Measurements from ENCODE around the gene NALCN.

Gene NALCN

DNA sequence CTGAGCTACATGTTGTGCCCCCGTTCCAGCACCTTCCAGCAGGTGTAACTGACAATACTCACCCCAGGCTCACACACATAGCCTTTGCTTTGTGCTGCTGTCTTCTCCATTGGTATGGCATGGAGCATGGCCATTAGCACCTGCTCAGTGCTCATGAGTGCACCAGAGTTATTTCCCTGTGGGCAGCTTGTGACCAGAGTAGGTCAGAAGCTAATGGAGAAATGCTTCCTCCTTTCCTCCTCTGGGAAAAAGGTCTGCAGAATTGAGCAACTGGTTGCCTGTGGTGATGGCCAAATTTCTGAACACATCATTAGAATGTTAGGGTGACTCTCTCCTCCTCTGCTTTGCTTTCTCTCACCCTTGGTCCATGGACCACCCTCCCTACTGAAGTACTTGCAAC lies 397.2 kb downstream of the NALCN start:
- Histone ChIP-seq H2AFZ (ENCODE audit: low read depth, low read length) (no peak overlapping the region), H3K4me1 (ENCODE audit: low read length) (no peaks in the 10 kb centered on the region), H3K9ac (ENCODE audit: low read length) (no peak overlapping the region), H3K79me2 (ENCODE audit: low read length) (no peaks in the 10 kb centered on the region), H4K20me1 (ENCODE audit: insufficient read depth, low read length) (no peaks in the 10 kb centered on the region), H3K36me3 (replicated peaks; ENCODE audit: low read depth, low read length) (no peaks in the 10 kb centered on the region), H3K27ac (ENCODE audit: low read length) (no peak overlapping the region), H3K9me3 (ENCODE audit: insufficient read depth, low read length) (no peaks in the 10 kb centered on the region), H3K27me3 (ENCODE audit: low read depth, low read length) (peaks cover 27% of the 10 kb centered on the region; the same call in 1 of the 2 replicates), H3K4me3 (ENCODE audit: low read length) (no peak overlapping the region), H3K4me2 (ENCODE audit: low read length) (no peak overlapping the region)
- TF ChIP-seq, protein P1, sequence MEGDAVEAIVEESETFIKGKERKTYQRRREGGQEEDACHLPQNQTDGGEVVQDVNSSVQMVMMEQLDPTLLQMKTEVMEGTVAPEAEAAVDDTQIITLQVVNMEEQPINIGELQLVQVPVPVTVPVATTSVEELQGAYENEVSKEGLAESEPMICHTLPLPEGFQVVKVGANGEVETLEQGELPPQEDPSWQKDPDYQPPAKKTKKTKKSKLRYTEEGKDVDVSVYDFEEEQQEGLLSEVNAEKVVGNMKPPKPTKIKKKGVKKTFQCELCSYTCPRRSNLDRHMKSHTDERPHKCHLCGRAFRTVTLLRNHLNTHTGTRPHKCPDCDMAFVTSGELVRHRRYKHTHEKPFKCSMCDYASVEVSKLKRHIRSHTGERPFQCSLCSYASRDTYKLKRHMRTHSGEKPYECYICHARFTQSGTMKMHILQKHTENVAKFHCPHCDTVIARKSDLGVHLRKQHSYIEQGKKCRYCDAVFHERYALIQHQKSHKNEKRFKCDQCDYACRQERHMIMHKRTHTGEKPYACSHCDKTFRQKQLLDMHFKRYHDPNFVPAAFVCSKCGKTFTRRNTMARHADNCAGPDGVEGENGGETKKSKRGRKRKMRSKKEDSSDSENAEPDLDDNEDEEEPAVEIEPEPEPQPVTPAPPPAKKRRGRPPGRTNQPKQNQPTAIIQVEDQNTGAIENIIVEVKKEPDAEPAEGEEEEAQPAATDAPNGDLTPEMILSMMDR (IDR thresholded peaks at IDR 0.05; ENCODE audit: low read depth, low read length), result no peak
- no peak for TF ChIP-seq EZH2phosphoT487 (IDR thresholded peaks at IDR 0.05; ENCODE audit: low read depth)

DNA sequence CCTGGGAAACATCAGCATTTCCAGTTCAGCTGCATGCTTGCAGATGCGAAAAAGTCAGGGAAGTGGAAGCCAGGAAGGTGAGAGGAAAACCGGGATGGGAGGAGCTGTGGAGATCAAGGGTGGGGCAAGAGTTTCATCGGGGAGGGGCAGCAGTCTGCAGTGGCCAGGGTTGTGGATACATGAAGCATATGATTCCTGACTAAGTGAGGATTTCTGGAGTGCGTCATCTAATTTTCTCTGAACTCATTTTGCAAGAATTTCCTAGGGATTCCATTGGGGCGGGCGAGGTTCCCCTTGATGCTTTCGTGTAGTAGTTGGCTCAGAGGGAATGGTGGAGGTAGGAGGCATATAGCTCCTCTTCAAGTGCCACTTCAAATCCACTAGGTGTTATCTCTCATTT lies 397.6 kb downstream of the NALCN start:
- Histone ChIP-seq H3K36me3 (replicated peaks; ENCODE audit: low read depth, low read length) (no peaks in the 10 kb centered on the region), H3K27me3 (ENCODE audit: low read depth, low read length) (peaks cover 27% of the 10 kb centered on the region; the same call in 1 of the 2 replicates), H3K4me3 (ENCODE audit: low read length) (no peak overlapping the region), H3K27ac (ENCODE audit: low read length) (no peak overlapping the region), H3K9me3 (ENCODE audit: insufficient read depth, low read length) (no peaks in the 10 kb centered on the region), H3K4me1 (ENCODE audit: low read length) (no peaks in the 10 kb centered on the region), H3K4me2 (ENCODE audit: low read length) (no peak overlapping the region), H3K79me2 (ENCODE audit: low read length) (no peaks in the 10 kb centered on the region), H2AFZ (ENCODE audit: low read depth, low read length) (no peak overlapping the region), H4K20me1 (ENCODE audit: insufficient read depth, low read length) (no peaks in the 10 kb centered on the region), H3K9ac (ENCODE audit: low read length) (no peak overlapping the region)
- TF ChIP-seq, protein P1 (IDR thresholded peaks at IDR 0.05; ENCODE audit: low read depth, low read length), result no peak
- TF ChIP-seq EZH2phosphoT487 (IDR thresholded peaks at IDR 0.05; ENCODE audit: low read depth), result no peak

DNA sequence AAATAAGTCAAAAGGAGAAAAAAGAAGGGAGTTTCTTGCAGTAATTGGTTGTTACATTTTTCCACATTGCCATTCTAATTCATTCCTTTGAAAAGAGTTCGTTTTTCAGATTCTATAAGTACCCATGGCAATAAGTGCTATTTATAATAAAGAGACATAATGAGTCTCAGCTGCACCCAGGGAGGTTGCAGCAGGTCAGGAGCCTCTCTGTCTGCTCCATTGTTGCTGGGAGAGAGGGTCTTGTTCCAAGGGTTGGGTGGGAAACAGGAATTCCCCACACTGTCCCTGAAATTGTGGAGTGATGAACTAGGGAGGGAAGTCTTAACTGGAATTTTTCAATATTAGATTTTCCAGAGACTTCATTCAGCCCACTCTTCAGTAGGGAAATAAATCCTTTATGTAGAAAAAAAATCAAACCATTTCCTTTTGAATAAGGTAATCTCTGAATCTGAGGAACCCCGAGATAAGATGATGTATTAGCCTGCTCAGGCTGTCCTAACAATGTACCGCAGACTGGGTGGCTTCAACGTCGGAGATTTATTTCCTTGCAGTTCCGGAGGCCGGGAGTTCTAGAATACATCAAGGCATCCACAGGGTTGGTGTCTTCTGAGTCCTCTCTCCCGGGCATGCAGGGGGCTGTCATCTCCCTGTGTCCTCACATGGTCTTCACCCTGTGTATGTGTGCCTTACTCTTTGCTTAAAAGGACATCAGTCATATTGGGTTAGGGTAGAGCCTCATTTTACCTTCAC lies 399.0 kb downstream of the NALCN start:
- H4K20me1 ChIP-seq (ENCODE audit: insufficient read depth, low read length), result no peaks in the 10 kb centered on the region
- no peaks in the 10 kb centered on the region for H3K79me2 ChIP-seq (ENCODE audit: low read length)
- peaks cover 28% of the 10 kb centered on the region for H3K27me3 ChIP-seq (ENCODE audit: low read depth, low read length)
- no peaks in the 10 kb centered on the region for H3K36me3 ChIP-seq (replicated peaks; ENCODE audit: low read depth, low read length)
- no peaks in the 10 kb centered on the region for H3K4me1 ChIP-seq (ENCODE audit: low read length)
- TF ChIP-seq, protein P1 (IDR thresholded peaks at IDR 0.05; ENCODE audit: low read depth, low read length), result no peak
- TF ChIP-seq EZH2phosphoT487 (IDR thresholded peaks at IDR 0.05; ENCODE audit: low read depth), result no peak
- no peak overlapping the region for H2AFZ ChIP-seq (ENCODE audit: low read depth, low read length)
- H3K4me2 ChIP-seq (ENCODE audit: low read length), result no peak overlapping the region
- H3K4me3 ChIP-seq (ENCODE audit: low read length), result no peak overlapping the region
- no peaks in the 10 kb centered on the region for H3K9me3 ChIP-seq (ENCODE audit: insufficient read depth, low read length)
- no peak overlapping the region for H3K27ac ChIP-seq (ENCODE audit: low read length)
- H3K9ac ChIP-seq (ENCODE audit: low read length), result no peak overlapping the region

DNA sequence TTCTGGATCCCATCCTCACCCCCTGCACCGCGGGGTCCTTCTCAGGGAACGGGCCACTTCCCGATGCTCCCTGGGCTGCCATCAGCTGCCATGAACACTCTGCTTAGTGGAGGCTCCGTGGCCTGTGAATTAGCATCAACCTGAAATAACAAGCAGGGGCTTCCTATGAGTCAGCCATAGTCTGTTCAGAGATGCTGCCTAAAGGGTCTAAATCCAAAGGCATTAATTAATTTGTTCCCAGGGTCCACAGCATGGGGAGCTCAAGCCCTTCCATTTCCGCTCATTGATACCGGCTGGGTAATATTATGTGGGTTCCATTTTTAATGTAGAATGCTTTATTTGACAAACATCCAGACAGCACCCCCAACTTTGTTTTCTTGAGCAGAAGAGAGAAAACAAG lies 399.8 kb downstream of the NALCN start:
- Histone ChIP-seq H3K27ac (ENCODE audit: low read length) (no peak overlapping the region), H3K9me3 (ENCODE audit: insufficient read depth, low read length) (no peaks in the 10 kb centered on the region), H3K9ac (ENCODE audit: low read length) (no peak overlapping the region), H3K36me3 (replicated peaks; ENCODE audit: low read depth, low read length) (no peaks in the 10 kb centered on the region), H3K4me3 (ENCODE audit: low read length) (no peak overlapping the region), H2AFZ (ENCODE audit: low read depth, low read length) (no peak overlapping the region), H3K79me2 (ENCODE audit: low read length) (no peaks in the 10 kb centered on the region), H3K4me2 (ENCODE audit: low read length) (no peak overlapping the region), H4K20me1 (ENCODE audit: insufficient read depth, low read length) (no peaks in the 10 kb centered on the region), H3K27me3 (ENCODE audit: low read depth, low read length) (peaks cover 32% of the 10 kb centered on the region), H3K4me1 (ENCODE audit: low read length) (no peaks in the 10 kb centered on the region)
- TF ChIP-seq EZH2phosphoT487 (IDR thresholded peaks at IDR 0.05; ENCODE audit: low read depth), result no peak
- TF ChIP-seq, protein P1 (IDR thresholded peaks at IDR 0.05; ENCODE audit: low read depth, low read length), result no peak

Data from OCI-LY3 (cell line).